H1 (cell line): ENCODE data around the gene TRIM45. TPM values are rescaled to one million over a fixed set of nuclear protein-coding genes. Genes with fewer than 3 reads are reported as not detected.

Experiments used
- ATF3 ChIP-seq: IDR thresholded peaks from 2 replicates; pipeline ENCODE4 v1.6.1; 2011; ENCODE audit warnings: low read depth, mild to moderate bottlenecking, low read length; ENCODE audit not compliant: insufficient read depth
- CEBPB ChIP-seq: IDR thresholded peaks from 2 replicates; pipeline ENCODE4 v1.6.1; 2012; ENCODE audit warnings: low read depth, low read length
- CTCF ChIP-seq, 3 experiments: IDR thresholded peaks; 1 replicate in 2 of 3; 2 replicates in 1 of 3; pipeline versions ENCODE4 v1.5.1 to v1.6.1; 2011; ENCODE audit warnings: low read length in 3 of 3, mild to moderate bottlenecking in 3 of 3, inconsistent platforms in 2 of 3, low read depth in 1 of 3, moderate library complexity in 1 of 3; ENCODE audit not compliant: insufficient read depth in 1 of 3; ENCODE audit errors: control extremely low read depth in 1 of 3
- KDM5A ChIP-seq: fragments of 200-600 bp; IDR thresholded peaks from 2 replicates; pipeline ENCODE4 v1.7.1; 2012; ENCODE audit warnings: mild to moderate bottlenecking, low read length, inconsistent platforms, mixed read lengths
- PHF8 ChIP-seq: fragments of 200-600 bp; sonication (generic); conservative IDR thresholded peaks from 2 replicates; pipeline ENCODE4 v1.7.1; 2012; ENCODE audit warnings: low read depth, mild to moderate bottlenecking, inconsistent platforms, low read length, moderate library complexity
- POLR2AphosphoS5 ChIP-seq: IDR thresholded peaks from 2 replicates; pipeline ENCODE4 v1.6.1; 2011; ENCODE audit warnings: low read depth, low read length
- TAF7 ChIP-seq: optimal IDR thresholded peaks from 2 replicates; pipeline ENCODE3; 2011; ENCODE audit warnings: low read depth, mild to moderate bottlenecking, inconsistent platforms, low read length, moderate library complexity, borderline replicate concordance
- polyA plus RNA-seq, 7 experiments: library from polyadenylated mRNA; depleted of rRNA in 3 of 7; stranded (reverse) in 5 of 7; unstranded in 2 of 7; fragments of >200 nt in 5 of 7; fragments of 200-250 nt in 2 of 7; gene quantifications; 1 replicate in 5 of 7; 2 replicates in 1 of 7; 4 replicates in 1 of 7; pipeline versions ENCODE4 v1.2.1 to v1.2.3, GENCODE V29; 2011 to 2013; ENCODE audit warnings: missing spikeins in 2 of 7, mixed read lengths in 2 of 7
- total RNA-seq: library from RNA; stranded (reverse); fragmentation: NEBNext Ultra II Directional; extraction: Animal tissue kit (Norgen Biotek cat#: 25700); gene quantifications from 2 replicates; pipeline ENCODE4 v1.2.1, GENCODE V29; 2021

Gene TRIM45
- total and polyA plus RNA-seq, 2 of the 8 experiments (the other 6 are each of a cell fraction or from before 2014, with no cell fraction given) = 13.7 to 16.7 TPM

- TF ChIP-seq CTCF (IDR thresholded peaks at IDR 0.05; ENCODE audit: control extremely low read depth in 1 of 3, insufficient read depth in 1 of 3, low read depth in 1 of 3, low read length in 3 of 3) = no peak
- TF ChIP-seq KDM5A = no peak
- TF ChIP-seq CEBPB = no peak
- no peak for TF ChIP-seq TAF7
- TF ChIP-seq ATF3 = no peak
- TF ChIP-seq PHF8 = no peak
- TF ChIP-seq POLR2AphosphoS5 = no peak
Observed at GRCh38 chr1:117089996-117090395, 31.6 kb downstream of the TRIM45 start (continued).
